ENCODE results near the gene TTC9.

DNA sequence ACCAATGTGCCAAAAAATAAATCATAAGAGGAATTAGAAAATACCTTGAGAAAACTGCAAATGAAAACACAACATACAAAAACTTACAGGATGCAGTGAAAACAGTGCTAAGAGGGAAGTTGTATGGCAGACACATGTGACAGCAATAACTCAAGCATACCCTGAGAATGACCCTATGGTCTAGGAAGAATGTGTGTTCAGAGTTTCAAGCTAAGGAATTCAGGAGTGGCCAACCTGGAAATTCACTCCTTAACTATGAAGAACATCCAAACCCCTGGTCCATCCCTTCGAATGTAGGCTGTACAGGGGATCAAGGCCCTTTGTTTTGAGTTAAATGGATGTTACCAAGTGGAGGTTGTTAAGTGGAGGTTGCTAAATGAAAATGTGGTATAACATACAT lies 16.7 kb upstream of the TTC9 start:
- no peak for TF ChIP-seq HMGXB4 (CRISPR knock-in tag; IDR thresholded peaks at IDR 0.05)
- no peak for TF ChIP-seq IRF1 (CRISPR knock-in tag; IDR thresholded peaks at IDR 0.05)
- TF ChIP-seq, protein P1, sequence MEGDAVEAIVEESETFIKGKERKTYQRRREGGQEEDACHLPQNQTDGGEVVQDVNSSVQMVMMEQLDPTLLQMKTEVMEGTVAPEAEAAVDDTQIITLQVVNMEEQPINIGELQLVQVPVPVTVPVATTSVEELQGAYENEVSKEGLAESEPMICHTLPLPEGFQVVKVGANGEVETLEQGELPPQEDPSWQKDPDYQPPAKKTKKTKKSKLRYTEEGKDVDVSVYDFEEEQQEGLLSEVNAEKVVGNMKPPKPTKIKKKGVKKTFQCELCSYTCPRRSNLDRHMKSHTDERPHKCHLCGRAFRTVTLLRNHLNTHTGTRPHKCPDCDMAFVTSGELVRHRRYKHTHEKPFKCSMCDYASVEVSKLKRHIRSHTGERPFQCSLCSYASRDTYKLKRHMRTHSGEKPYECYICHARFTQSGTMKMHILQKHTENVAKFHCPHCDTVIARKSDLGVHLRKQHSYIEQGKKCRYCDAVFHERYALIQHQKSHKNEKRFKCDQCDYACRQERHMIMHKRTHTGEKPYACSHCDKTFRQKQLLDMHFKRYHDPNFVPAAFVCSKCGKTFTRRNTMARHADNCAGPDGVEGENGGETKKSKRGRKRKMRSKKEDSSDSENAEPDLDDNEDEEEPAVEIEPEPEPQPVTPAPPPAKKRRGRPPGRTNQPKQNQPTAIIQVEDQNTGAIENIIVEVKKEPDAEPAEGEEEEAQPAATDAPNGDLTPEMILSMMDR (IDR thresholded peaks at IDR 0.05), result no peak
- no peak for TF ChIP-seq CBFB (CRISPR knock-in tag; IDR thresholded peaks at IDR 0.05; ENCODE audit: low read depth)
- no peak for TF ChIP-seq TEAD1 (CRISPR knock-in tag; IDR thresholded peaks at IDR 0.05)
- no peak for TF ChIP-seq USF2 (CRISPR knock-in tag; IDR thresholded peaks at IDR 0.05)
- TF ChIP-seq ZBTB43 (CRISPR knock-in tag; IDR thresholded peaks at IDR 0.05), result no peak
- no peak for TF ChIP-seq IRF2 (CRISPR knock-in tag; IDR thresholded peaks at IDR 0.05; ENCODE audit: borderline replicate concordance, low read depth)
- no peak for TF ChIP-seq ELF4 (CRISPR knock-in tag; IDR thresholded peaks at IDR 0.05; ENCODE audit: low read depth)
- TF ChIP-seq, protein P2, sequence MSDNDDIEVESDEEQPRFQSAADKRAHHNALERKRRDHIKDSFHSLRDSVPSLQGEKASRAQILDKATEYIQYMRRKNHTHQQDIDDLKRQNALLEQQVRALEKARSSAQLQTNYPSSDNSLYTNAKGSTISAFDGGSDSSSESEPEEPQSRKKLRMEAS (CRISPR knock-in tag; IDR thresholded peaks at IDR 0.05), result no peak
- no peak for TF ChIP-seq AFF4 (CRISPR knock-in tag; IDR thresholded peaks at IDR 0.05; ENCODE audit: borderline replicate concordance)
- TF ChIP-seq, protein P3, sequence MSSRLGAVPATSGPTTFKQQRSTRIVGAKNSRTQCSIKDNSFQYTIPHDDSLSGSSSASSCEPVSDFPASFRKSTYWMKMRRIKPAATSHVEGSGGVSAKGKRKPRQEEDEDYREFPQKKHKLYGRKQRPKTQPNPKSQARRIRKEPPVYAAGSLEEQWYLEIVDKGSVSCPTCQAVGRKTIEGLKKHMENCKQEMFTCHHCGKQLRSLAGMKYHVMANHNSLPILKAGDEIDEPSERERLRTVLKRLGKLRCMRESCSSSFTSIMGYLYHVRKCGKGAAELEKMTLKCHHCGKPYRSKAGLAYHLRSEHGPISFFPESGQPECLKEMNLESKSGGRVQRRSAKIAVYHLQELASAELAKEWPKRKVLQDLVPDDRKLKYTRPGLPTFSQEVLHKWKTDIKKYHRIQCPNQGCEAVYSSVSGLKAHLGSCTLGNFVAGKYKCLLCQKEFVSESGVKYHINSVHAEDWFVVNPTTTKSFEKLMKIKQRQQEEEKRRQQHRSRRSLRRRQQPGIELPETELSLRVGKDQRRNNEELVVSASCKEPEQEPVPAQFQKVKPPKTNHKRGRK (CRISPR knock-in tag; IDR thresholded peaks at IDR 0.05; ENCODE audit: borderline replicate concordance), result no peak
- TF ChIP-seq E2F1 (CRISPR knock-in tag; IDR thresholded peaks at IDR 0.05), result no peak

Data from WTC11 (cell line).